GM23338 (cell line): ENCODE measurements around the gene DCLK1. TPM values are rescaled to one million over a fixed set of nuclear protein-coding genes. Genes with fewer than 3 reads are reported as not detected.

Source experiments
- ATAC-seq: fragments of 200-7000 bp; cut with Tn5 transposase; 3 replicates; pipeline ENCODE4 v1.9.1; 2020
- DNase-seq: peaks from one replicate; pipeline ENCODE4 v3.0.0-alpha.2; 2015; ENCODE audit warnings: low spot score
- H2AFZ ChIP-seq: fragments of 200-600 bp; sonication (generic); 2 replicates; pipeline ENCODE4 v1.8.0; 2016; ENCODE audit warnings: antibody characterized with exemption, mild to moderate bottlenecking, moderate library complexity
- H3F3A ChIP-seq: fragments of 200-600 bp; sonication (generic); replicated peaks from 2 replicates; pipeline ENCODE4 v1.8.0; 2017; ENCODE audit warnings: antibody characterized with exemption, mixed run types, low read depth
- H3K27ac ChIP-seq: fragments of 200-600 bp; sonication (generic); 2 replicates; pipeline ENCODE4 v1.6.1; 2016; ENCODE audit warnings: low read depth
- H3K27me3 ChIP-seq: fragments of 200-600 bp; sonication (generic); 2 replicates; pipeline ENCODE4 v1.8.0; 2016; ENCODE audit warnings: mild to moderate bottlenecking, mixed run types, moderate library complexity; ENCODE audit not compliant: insufficient read depth
- H3K36me3 ChIP-seq: fragments of 200-600 bp; sonication (generic); 2 replicates; pipeline ENCODE4 v1.8.0; 2016; ENCODE audit warnings: mild to moderate bottlenecking; ENCODE audit not compliant: insufficient read depth
- H3K4me1 ChIP-seq: fragments of 200-600 bp; sonication (generic); 2 replicates; pipeline ENCODE4 v1.8.0; 2016; ENCODE audit warnings: mild to moderate bottlenecking, moderate library complexity; ENCODE audit not compliant: insufficient read depth
- H3K4me2 ChIP-seq: fragments of 200-600 bp; sonication (generic); 2 replicates; pipeline ENCODE4 v1.7.1; 2017; ENCODE audit warnings: mixed run types
- H3K4me3 ChIP-seq: fragments of 200-600 bp; sonication (generic); 2 replicates; pipeline ENCODE4 v1.6.1; 2016; ENCODE audit warnings: mixed run types
- H3K79me2 ChIP-seq: fragments of 200-600 bp; sonication (generic); replicated peaks from 2 replicates; pipeline ENCODE4 v1.8.0; 2017; ENCODE audit warnings: mild to moderate bottlenecking; ENCODE audit not compliant: insufficient read depth
- H3K9me2 ChIP-seq: fragments of 200-600 bp; sonication (generic); 2 replicates; pipeline ENCODE4 v1.8.0; 2017; ENCODE audit not compliant: insufficient read depth
- H4K20me1 ChIP-seq: fragments of 200-600 bp; sonication (generic); replicated peaks from 2 replicates; pipeline ENCODE4 v1.8.0; 2017; ENCODE audit warnings: mild to moderate bottlenecking; ENCODE audit not compliant: insufficient read depth
- H3K27ac Mint-ChIP-seq: 2 replicates; pipeline ENCODE4 v1.8.0; 2020; ENCODE audit warnings: inconsistent platforms, mild to moderate bottlenecking, moderate library complexity, mixed read lengths
- H3K27me3 Mint-ChIP-seq: 3 replicates; pipeline ENCODE4 v1.8.0; 2022; ENCODE audit warnings: low read depth, mild to moderate bottlenecking, moderate library complexity, mixed read lengths, inconsistent platforms; ENCODE audit not compliant: insufficient read depth, poor library complexity
- H3K36me3 Mint-ChIP-seq: 3 replicates; pipeline ENCODE4 v1.8.0; 2021; ENCODE audit warnings: low read depth, mild to moderate bottlenecking, inconsistent platforms, moderate library complexity, mixed read lengths
- H3K4me1 Mint-ChIP-seq: 3 replicates; pipeline ENCODE4 v1.8.0; 2020; ENCODE audit warnings: mild to moderate bottlenecking, inconsistent platforms, mixed read lengths
- H3K4me3 Mint-ChIP-seq: 3 replicates; pipeline ENCODE4 v1.8.0; 2021; ENCODE audit warnings: moderate library complexity, mild to moderate bottlenecking, inconsistent platforms, mixed read lengths
- H3K9me3 Mint-ChIP-seq: 3 replicates; pipeline ENCODE4 v1.8.0; 2020; ENCODE audit warnings: moderate library complexity, mild to moderate bottlenecking, inconsistent platforms, mixed read lengths
- CTCF ChIP-seq, 2 experiments: fragments of 200-600 bp in 1 of 2; sonication (generic) in 1 of 2; conservative IDR thresholded peaks; 2 replicates each; pipeline versions ENCODE4 v1.5.1 to v1.6.1; 2016 to 2017; ENCODE audit warnings: antibody characterized with exemption in 2 of 2, low read depth in 2 of 2, mild to moderate bottlenecking in 2 of 2, moderate library complexity in 1 of 2
- EZH2 ChIP-seq: fragments of 200-600 bp; sonication (generic); IDR thresholded peaks from one replicate; pipeline ENCODE4 v1.8.0; 2017; ENCODE audit warnings: antibody characterized with exemption, mild to moderate bottlenecking, low read depth; ENCODE audit not compliant: unreplicated experiment
- EZH2phosphoT487 ChIP-seq: fragments of 200-600 bp; sonication (generic); IDR thresholded peaks from one replicate; pipeline ENCODE4 v1.8.1; 2018; ENCODE audit warnings: antibody characterized with exemption; ENCODE audit not compliant: unreplicated experiment
- JUNB ChIP-seq: IDR thresholded peaks from one replicate; pipeline ENCODE4 v1.6.1; 2016; ENCODE audit warnings: antibody characterized with exemption; ENCODE audit not compliant: unreplicated experiment
- NANOG ChIP-seq: IDR thresholded peaks from 2 replicates; pipeline ENCODE4 v1.6.1; 2016; ENCODE audit warnings: antibody characterized with exemption, borderline replicate concordance
- POLR2AphosphoS5 ChIP-seq: IDR thresholded peaks from 2 replicates; pipeline ENCODE4 v1.6.1; 2016; ENCODE audit warnings: antibody characterized with exemption, low read depth
- STAT1 ChIP-seq: IDR thresholded peaks from one replicate; pipeline ENCODE4 v1.6.1; 2016; ENCODE audit warnings: antibody characterized with exemption; ENCODE audit not compliant: unreplicated experiment
- ZNF114 ChIP-seq: fragments of 250-450 bp; sonication (Bioruptor Pico); IDR thresholded peaks from 2 replicates; pipeline ENCODE4 v1.5.0; 2020; ENCODE audit warnings: mild to moderate bottlenecking, moderate library complexity
- ZNF331 ChIP-seq: fragments of 250-450 bp; sonication (Bioruptor Pico); IDR thresholded peaks from 2 replicates; pipeline ENCODE4 v1.5.0; 2020; ENCODE audit warnings: low read depth, mild to moderate bottlenecking, moderate library complexity
- ZNF462 ChIP-seq: fragments of 250-450 bp; sonication (Bioruptor Pico); IDR thresholded peaks from 2 replicates; pipeline ENCODE4 v1.5.0; 2020; ENCODE audit warnings: mild to moderate bottlenecking, moderate library complexity
- polyA plus RNA-seq: library from polyadenylated mRNA; unstranded; fragments of >200 nt; fragmentation: Nextera tagmentation; extraction: Ambion mirVana; gene quantifications from 2 replicates; pipeline ENCODE4 v1.2.1, GENCODE V29; 2016
- total RNA-seq: library from RNA; depleted of rRNA; stranded (reverse); fragments of >200 nt; shearing (Covaris generic); gene quantifications from 2 replicates; pipeline ENCODE4 v1.2.3, GENCODE V29; 2014
- TF ChIP-seq, protein P1 (sequence below): IDR thresholded peaks from one replicate; pipeline ENCODE4 v1.6.1; 2018; ENCODE audit warnings: antibody characterized with exemption; ENCODE audit not compliant: unreplicated experiment

Gene DCLK1
- total and polyA plus RNA-seq, 2 experiments from 2014 or later: 13.1 to 57.7 TPM

- H3K9me3 Mint-ChIP-seq: peaks cover 35% of the 10 kb centered on the region
- H3F3A ChIP-seq: 0 out of 2 replicates have a peak, but pooled peaks cover under 1% of the 10 kb centered on the region
- no peak for ATAC-seq
- no peak overlapping the region for H3K4me3 Mint-ChIP-seq
- no peaks in the 10 kb centered on the region for H3K36me3 ChIP-seq
- H3K27me3 Mint-ChIP-seq: peaks cover 4% of the 10 kb centered on the region
- H3K4me1 Mint-ChIP-seq: peaks cover 6% of the 10 kb centered on the region
- no peak overlapping the region for H3K4me2 ChIP-seq
- peaks cover 5% of the 10 kb centered on the region; the same call in 1 of the 2 replicates for H3K9me2 ChIP-seq
- no peak overlapping the region for H3K27ac Mint-ChIP-seq
- no peaks in the 10 kb centered on the region for H3K79me2 ChIP-seq
- no peak overlapping the region for H2AFZ ChIP-seq
- DNase-seq: no peak
- H3K27me3 ChIP-seq: no peaks in the 10 kb centered on the region
- H3K27ac ChIP-seq: no peak overlapping the region
- no peak overlapping the region for H3K4me3 ChIP-seq
- H3K36me3 Mint-ChIP-seq: peaks cover 36% of the 10 kb centered on the region
- peaks cover 14% of the 10 kb centered on the region; the same call in 1 of the 2 replicates for H3K4me1 ChIP-seq
- TF ChIP-seq ZNF114 (CRISPR knock-in tag) (no peak), NANOG (no peak), POLR2AphosphoS5 (no peak), STAT1 (no peak), ZNF331 (CRISPR knock-in tag) (no peak), ZNF462 (CRISPR knock-in tag) (no peak), EZH2phosphoT487 (no peak), CTCF (conservative IDR thresholded peaks at IDR 0.05; ENCODE audit: low read depth in 2 of 2) (no peak), JUNB (no peak), EZH2 (no peak)
- TF ChIP-seq, protein P1, sequence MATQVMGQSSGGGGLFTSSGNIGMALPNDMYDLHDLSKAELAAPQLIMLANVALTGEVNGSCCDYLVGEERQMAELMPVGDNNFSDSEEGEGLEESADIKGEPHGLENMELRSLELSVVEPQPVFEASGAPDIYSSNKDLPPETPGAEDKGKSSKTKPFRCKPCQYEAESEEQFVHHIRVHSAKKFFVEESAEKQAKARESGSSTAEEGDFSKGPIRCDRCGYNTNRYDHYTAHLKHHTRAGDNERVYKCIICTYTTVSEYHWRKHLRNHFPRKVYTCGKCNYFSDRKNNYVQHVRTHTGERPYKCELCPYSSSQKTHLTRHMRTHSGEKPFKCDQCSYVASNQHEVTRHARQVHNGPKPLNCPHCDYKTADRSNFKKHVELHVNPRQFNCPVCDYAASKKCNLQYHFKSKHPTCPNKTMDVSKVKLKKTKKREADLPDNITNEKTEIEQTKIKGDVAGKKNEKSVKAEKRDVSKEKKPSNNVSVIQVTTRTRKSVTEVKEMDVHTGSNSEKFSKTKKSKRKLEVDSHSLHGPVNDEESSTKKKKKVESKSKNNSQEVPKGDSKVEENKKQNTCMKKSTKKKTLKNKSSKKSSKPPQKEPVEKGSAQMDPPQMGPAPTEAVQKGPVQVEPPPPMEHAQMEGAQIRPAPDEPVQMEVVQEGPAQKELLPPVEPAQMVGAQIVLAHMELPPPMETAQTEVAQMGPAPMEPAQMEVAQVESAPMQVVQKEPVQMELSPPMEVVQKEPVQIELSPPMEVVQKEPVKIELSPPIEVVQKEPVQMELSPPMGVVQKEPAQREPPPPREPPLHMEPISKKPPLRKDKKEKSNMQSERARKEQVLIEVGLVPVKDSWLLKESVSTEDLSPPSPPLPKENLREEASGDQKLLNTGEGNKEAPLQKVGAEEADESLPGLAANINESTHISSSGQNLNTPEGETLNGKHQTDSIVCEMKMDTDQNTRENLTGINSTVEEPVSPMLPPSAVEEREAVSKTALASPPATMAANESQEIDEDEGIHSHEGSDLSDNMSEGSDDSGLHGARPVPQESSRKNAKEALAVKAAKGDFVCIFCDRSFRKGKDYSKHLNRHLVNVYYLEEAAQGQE: no peak
- no peaks in the 10 kb centered on the region for H4K20me1 ChIP-seq
These were observed 151.7 kb downstream of the DCLK1 start for GRCh38 chr13:35979361-35979951.
